Measurements from ENCODE around the gene DOK4. TPM values are rescaled to one million over a fixed set of nuclear protein-coding genes. Genes with fewer than 3 reads are reported as not detected.

Gene DOK4
- total RNA-seq, 1 donor from 2014 or later = 0.73 TPM

DNA sequence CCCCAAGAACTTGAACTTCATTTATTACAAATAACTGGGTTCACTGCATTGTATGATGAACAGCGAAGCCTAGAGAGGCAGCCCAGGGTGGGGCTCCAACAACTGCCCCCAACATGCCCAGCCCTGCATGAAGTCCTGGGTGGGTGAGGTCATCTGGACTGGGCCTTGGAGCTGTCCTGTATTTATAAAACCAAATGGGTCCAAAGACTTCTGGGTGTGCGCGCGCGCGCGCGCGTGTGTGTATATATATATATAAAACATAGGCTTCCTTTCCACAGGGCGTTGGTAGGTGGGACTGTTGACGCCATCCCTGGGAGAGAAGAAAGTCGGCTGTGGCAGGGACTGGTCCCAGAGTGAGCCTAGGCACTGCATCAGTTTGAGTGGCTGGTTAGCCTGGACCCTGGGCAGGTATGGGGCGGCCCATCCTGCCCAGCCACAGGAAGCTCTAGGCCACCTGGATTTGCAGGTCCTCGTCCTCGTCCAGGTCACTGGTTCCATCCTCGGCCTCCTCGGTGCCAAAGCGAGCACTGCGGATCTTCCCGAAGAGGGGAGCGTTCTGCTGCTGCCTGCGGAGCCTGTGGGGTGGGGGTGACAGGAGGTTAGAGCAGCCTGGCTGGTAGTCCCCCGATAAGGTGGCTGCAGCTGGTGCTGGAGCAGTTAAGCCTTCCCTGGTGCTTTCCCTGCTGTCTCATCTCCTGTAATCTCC is 26.2 kb upstream of the DOK4 start:
- Mint-ChIP-seq H3K36me3 (ENCODE audit: low read depth) (peaks cover 44% of the 10 kb centered on the region), H3K27ac (no peak overlapping the region), H3K4me3 (no peak overlapping the region), H3K27me3 (peaks cover 3% of the 10 kb centered on the region), H3K9me3 (no peaks in the 10 kb centered on the region), H3K4me1 (no peaks in the 10 kb centered on the region)
- intact Hi-C loops (cut with micrococcal nuclease) = no loop called here
- ATAC-seq (ENCODE audit: low read depth) = no peak
- no peak for DNase-seq
- ChIA-PET CTCF (interaction anchor here (1.2 kb wide), 1 partner anchor 50 kb away, joined by 3 read pairs; the partner anchor contains the start of gene POLR2C), POLR2A (interaction anchor here (0.7 kb wide), 1 partner anchor 110 kb away, joined by 10 read pairs; no protein-coding TSS in a partner anchor)
- TF ChIP-seq, protein P1, sequence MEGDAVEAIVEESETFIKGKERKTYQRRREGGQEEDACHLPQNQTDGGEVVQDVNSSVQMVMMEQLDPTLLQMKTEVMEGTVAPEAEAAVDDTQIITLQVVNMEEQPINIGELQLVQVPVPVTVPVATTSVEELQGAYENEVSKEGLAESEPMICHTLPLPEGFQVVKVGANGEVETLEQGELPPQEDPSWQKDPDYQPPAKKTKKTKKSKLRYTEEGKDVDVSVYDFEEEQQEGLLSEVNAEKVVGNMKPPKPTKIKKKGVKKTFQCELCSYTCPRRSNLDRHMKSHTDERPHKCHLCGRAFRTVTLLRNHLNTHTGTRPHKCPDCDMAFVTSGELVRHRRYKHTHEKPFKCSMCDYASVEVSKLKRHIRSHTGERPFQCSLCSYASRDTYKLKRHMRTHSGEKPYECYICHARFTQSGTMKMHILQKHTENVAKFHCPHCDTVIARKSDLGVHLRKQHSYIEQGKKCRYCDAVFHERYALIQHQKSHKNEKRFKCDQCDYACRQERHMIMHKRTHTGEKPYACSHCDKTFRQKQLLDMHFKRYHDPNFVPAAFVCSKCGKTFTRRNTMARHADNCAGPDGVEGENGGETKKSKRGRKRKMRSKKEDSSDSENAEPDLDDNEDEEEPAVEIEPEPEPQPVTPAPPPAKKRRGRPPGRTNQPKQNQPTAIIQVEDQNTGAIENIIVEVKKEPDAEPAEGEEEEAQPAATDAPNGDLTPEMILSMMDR (IDR thresholded peaks at IDR 0.05) = no peak

DNA sequence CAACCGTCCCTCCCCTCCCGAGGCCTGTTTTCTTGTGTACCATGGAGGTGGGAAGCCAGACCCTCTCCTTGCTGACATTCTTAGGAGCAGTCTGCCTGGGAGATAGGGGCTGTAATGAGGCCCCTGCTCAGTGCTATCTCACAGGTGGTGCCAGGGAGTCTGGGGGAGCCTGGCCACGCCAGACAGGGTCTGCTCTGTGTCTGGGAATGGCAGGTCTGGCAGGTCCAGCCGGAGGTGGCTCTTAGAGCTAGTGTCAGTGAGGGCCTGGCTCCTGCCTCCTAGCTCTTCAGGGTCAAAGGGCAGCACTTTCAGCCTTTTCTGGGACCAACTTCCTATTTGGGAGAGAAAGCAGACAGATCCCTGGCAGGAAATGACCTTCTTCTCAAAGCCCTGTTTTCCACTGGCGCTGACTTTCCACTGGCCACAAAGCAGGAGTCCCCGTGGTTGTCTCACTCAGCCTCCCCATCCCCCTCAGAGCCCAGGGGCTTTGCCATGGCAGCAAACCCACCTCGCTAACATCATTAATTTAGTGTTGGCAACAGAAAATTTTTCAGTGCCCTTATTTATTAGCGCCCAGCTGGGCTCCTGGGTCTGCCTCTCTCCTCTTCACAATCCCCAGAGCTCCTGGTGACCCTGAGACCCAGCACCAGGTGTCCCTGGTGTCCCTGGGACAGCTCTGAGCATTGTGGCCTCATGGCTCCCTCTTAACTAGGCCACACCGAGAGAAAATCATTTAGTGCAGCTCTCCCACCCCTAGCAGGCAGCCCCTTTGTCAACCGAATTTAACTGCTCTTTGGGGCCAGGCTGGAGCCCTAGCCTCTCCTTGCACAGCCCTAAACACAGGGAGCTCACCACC is 24.0 kb upstream of the DOK4 start:
- ChIA-PET POLR2A (interaction anchor here (0.7 kb wide), 1 partner anchor 17 kb away, joined by 4 read pairs; no protein-coding TSS in a partner anchor), CTCF (interaction anchor here (0.7 kb wide), 1 partner anchor 10 kb away, joined by 3 read pairs; no protein-coding TSS in a partner anchor)
- ATAC-seq (ENCODE audit: low read depth) (no peak), DNase-seq (no peak)
- TF ChIP-seq, protein P1 (IDR thresholded peaks at IDR 0.05) = no peak
- intact Hi-C loops (cut with micrococcal nuclease) = no loop called here
- H3K4me3 Mint-ChIP-seq = no peak overlapping the region
- H3K4me1 Mint-ChIP-seq = no peaks in the 10 kb centered on the region
- H3K27ac Mint-ChIP-seq = no peak overlapping the region
- H3K9me3 Mint-ChIP-seq = no peaks in the 10 kb centered on the region
- peaks cover 15% of the 10 kb centered on the region for H3K27me3 Mint-ChIP-seq
- peaks cover 28% of the 10 kb centered on the region for H3K36me3 Mint-ChIP-seq (ENCODE audit: low read depth)

DNA sequence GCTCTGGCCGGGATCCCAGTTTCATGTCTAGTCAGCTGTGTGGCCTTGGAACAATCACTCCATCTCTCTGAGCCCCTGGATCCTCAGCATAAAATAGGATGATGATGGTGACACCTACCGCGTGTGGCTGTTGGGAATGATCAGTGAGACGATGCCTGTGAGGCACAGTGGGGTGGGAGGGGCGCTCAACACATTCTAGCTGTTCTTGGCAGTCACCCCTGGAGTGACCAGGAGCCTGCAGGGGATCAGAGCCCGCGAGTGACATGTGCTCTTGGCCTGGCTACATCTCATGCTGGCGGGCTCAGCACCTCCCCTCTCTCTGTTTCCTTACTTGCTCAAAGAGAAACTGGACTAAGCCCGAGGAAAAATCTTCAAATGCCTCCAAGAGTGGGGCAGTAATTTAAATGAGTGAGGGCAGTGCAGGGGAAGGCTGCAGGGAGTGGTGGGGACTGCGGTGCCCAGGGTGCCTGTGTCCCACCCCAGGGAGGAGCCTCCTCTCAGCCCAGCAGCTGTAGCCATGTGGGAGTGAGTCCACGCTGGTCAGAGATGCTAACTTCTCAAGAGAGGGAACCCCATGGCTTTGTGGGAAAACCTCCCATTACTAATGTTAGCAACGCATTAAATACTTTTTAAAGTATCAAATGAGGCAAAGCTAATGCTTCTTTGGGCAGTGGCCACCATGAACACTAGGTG is 23.1 kb upstream of the DOK4 start:
- TF ChIP-seq, protein P1 (IDR thresholded peaks at IDR 0.05) = no peak
- POLR2A ChIA-PET = no interaction called here
- no peak for ATAC-seq (ENCODE audit: low read depth)
- Mint-ChIP-seq H3K4me1 (no peaks in the 10 kb centered on the region), H3K27me3 (peaks cover 18% of the 10 kb centered on the region), H3K9me3 (no peaks in the 10 kb centered on the region), H3K36me3 (ENCODE audit: low read depth) (peaks cover 25% of the 10 kb centered on the region), H3K27ac (no peak overlapping the region), H3K4me3 (no peak overlapping the region)
- DNase-seq = no peak
- CTCF ChIA-PET = no interaction called here
- intact Hi-C loops (cut with micrococcal nuclease) = no loop called here

DNA sequence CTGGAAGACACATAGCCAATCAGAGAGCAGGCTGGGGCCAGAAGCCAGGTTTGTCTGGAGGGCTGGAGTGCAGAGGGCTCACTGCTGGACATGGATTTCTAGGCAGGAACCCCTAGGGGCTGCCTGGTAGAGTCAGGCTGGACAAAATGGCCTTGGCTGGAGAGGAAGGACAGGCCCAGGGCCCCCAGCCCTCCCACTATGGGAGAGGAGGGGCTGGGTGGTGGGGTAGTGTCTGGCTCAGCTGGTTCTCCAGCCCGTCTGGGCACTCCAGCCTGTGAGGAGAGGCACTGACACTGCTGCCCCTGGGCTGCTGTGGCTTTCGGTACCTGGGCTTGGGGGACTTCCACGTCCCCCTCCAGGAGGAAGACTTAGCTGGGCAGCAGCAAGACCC is 21.7 kb upstream of the DOK4 start:
- no peaks in the 10 kb centered on the region for H3K9me3 Mint-ChIP-seq
- H3K27ac Mint-ChIP-seq = no peak overlapping the region
- TF ChIP-seq, protein P1 (IDR thresholded peaks at IDR 0.05) = no peak
- DNase-seq = no peak
- H3K36me3 Mint-ChIP-seq (ENCODE audit: low read depth) = peaks cover 11% of the 10 kb centered on the region
- no peaks in the 10 kb centered on the region for H3K4me1 Mint-ChIP-seq
- intact Hi-C loops (cut with micrococcal nuclease) = no loop called here
- H3K27me3 Mint-ChIP-seq = peaks cover 18% of the 10 kb centered on the region
- ChIA-PET POLR2A (no interaction called here), CTCF (no interaction called here)
- no peak for ATAC-seq (ENCODE audit: low read depth)
- H3K4me3 Mint-ChIP-seq = no peak overlapping the region

Measured in activated B cell treated with CpG ODN at 0.5 μM for 24 hours (primary cell).